Ovary (tissue), 10 donors: Measurements from ENCODE around the gene ZSCAN30. TPM values are rescaled to one million over a fixed set of nuclear protein-coding genes. Genes with fewer than 3 reads are reported as not detected.

Experiments
- DNase-seq, 5 donors: peaks; one replicate each; pipeline ENCODE4 v3.0.0-alpha.2; 2019 to 2020
- H3K27ac ChIP-seq, 2 donors: fragments of 200-600 bp; one replicate each; pipeline versions ENCODE4 v1.5.1 to v1.8.0; 2019 to 2022
- H3K27me3 ChIP-seq: fragments of 200-600 bp; one replicate; pipeline ENCODE4 v1.8.0; 2022
- H3K36me3 ChIP-seq: fragments of 200-600 bp; sonication (generic); one replicate; pipeline ENCODE4 v1.5.1; 2019
- H3K4me1 ChIP-seq: one replicate; pipeline ENCODE4 v1.8.1; 2013; ENCODE audit warnings: mild to moderate bottlenecking, moderate library complexity; ENCODE audit not compliant: insufficient read depth
- H3K4me3 ChIP-seq: fragments of 200-600 bp; sonication (generic); one replicate; pipeline ENCODE4 v1.5.1; 2017
- H3K9me3 ChIP-seq, 2 donors: fragments of 200-600 bp in 1 of 2; sonication (generic) in 1 of 2; one replicate each; pipeline versions ENCODE4 v1.5.1 to v1.8.1; 2013 to 2019; ENCODE audit warnings: mild to moderate bottlenecking in 1 of 2, moderate library complexity in 1 of 2
- EP300 ChIP-seq: sonication (generic); formaldehyde crosslinking; IDR thresholded peaks from one replicate; pipeline ENCODE4 v1.6.1; 2017; ENCODE audit warnings: antibody characterized with exemption
- POLR2A ChIP-seq: fragments of 450-650 bp; IDR thresholded peaks from one replicate; pipeline ENCODE4 v1.6.1; 2017; ENCODE audit warnings: antibody characterized with exemption, mild to moderate bottlenecking, moderate library complexity
- WGBS, 3 donors: extraction: QIAGEN DNeasy Blood & Tissue Kit in 1 of 3; methylation state at CpG; one replicate each; pipeline versions ENCODE4 v1.1.5 to v1.1.7; 2013 to 2017; 5-methylcytosine and 5-hydroxymethylcytosine counted together
- intact Hi-C, 4 donors: fragments of 100-400 bp; cut with DNase I; formaldehyde crosslinking; loops; one replicate each; pipeline versions ENCODE4 v1.11.0 to v1.15.1; 2022 to 2023
- long read RNA-seq, 3 donors: library from polyadenylated mRNA in 2 of 3; unstranded in 2 of 3; transcript quantifications; one replicate each; pipeline ENCODE4 v2.0.0 and lab custom pipeline, GENCODE V29; 2021 to 2026
- polyA plus RNA-seq, 2 donors: library from polyadenylated mRNA; stranded (reverse); fragments of 200-250 nt in 1 of 2; fragments of 350-450 nt in 1 of 2; fragmentation: Illumina TruSeq in 1 of 2; extraction: RNeasy Lipid Tissue Mini Kit (QIAGEN cat#74804) in 1 of 2; gene quantifications; one replicate each; pipeline ENCODE4 v1.2.3, GENCODE V29; 2013 to 2014
- total RNA-seq, 7 donors: library from RNA; depleted of rRNA in 2 of 7; stranded (reverse); fragments of >200 nt in 2 of 7; fragmentation: NEBNext Ultra II Directional in 3 of 7; extraction: Animal tissue kit (Norgen Biotek cat#: 25700) in 3 of 7; gene quantifications; one replicate each; pipeline versions ENCODE4 v1.1.0 to v1.2.4, GENCODE V29; 2016 to 2023
- TF ChIP-seq, protein P1 (sequence below), 3 donors: fragments of 450-650 bp in 2 of 3; fragments of 200-600 bp in 1 of 3; IDR thresholded peaks; one replicate each; pipeline versions ENCODE4 v1.5.1 to v1.8.0; 2016 to 2022; ENCODE audit warnings: antibody characterized with exemption in 3 of 3, mild to moderate bottlenecking in 1 of 3
- donor health status: DM: no; HTN: no; CAD: no; lungs with moderate emphysema.
- donor health status: DM: no; HTN: no; CAD: no.
- donor health status: Bipolar disorder and iron deficiency.
- donor health status: DM: yes; HTN: yes; CAD: no.
- donor health status: DM: no; HTN: no; CAD: no.
- donor health status: DM: yes; HTN: yes; CAD: no.

The ZSCAN30 gene
- total RNA-seq, result 10 to 100 TPM; 12.2 to 18.3 (median 13.8) TPM
- polyA plus RNA-seq, result 10 to 100 TPM in 1 of 2 donors, 1 to 10 TPM in 1; 7.0 to 14.8 TPM
- long read RNA-seq, donor 1, partial matches to known transcripts, result 3 of 22 reads
- long read RNA-seq, donor 1, other reads (novel, unspliced or antisense), result 19 of 22 reads
- long read RNA-seq, donor 2, full-length matches to known transcripts, result 12 of 33 reads
- long read RNA-seq, donor 2, partial matches to known transcripts, result 7 of 33 reads
- long read RNA-seq, donor 2, other reads (novel, unspliced or antisense), result 14 of 33 reads
- long read RNA-seq, donor 3, full-length matches to known transcripts, result 4 of 12 reads
- long read RNA-seq, donor 3, partial matches to known transcripts, result 2 of 12 reads
- long read RNA-seq, donor 3, other reads (novel, unspliced or antisense), result 6 of 12 reads

DNA sequence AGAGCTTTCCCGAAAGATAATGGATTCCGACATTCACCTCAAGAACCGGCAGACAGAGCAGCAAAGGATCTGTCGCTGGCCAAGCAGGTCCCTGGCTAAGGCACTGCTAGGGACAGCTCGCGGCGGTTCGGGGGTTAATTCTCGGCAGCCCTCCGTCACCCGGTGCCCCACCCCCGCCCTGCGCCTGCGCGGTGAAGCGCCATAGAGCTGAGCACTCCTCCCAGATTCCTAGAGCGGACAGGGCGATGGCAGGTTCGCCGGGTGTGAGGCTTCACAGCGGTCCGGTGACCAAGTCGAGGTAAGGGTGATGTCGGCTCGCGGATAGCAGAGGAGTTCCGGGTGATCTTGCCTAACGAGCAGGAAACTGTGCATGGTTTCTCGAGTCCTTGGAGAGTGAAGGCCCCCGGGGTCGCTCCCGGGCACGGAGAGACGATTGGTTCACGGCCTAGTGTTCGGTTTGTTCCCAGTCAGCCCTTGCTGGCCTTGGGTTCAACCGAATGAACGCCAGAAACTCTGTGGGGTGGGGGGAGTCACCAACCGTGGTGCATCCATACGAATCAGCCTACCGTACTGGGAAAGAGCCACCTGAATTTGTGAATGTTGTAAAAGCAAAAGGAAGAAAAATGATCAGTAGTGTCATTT is at the start of gene ZSCAN30:
ZSCAN30 (minus strand) TSS at position 136 of the 642 bp plus-strand sequence. CDS start 25,877 bp downstream, outside the sequence.
- peak; percentile 92 to 97 (median 94) for DNase-seq
- 0% methylated on average over 34 to 41 of the region's 41 CpGs for WGBS, 3 donors
- Histone ChIP-seq H3K4me1 (peaks cover 7% of the 10 kb centered on the region), H3K4me3 (peak within 1 kb of the TSS; percentile 53), H3K27ac (peak within 1 kb of the TSS; percentile 2 to 49), H3K27me3 (no peaks in the 10 kb centered on the region), H3K9me3 (no peaks in the 10 kb centered on the region), H3K36me3 (no peaks in the 10 kb centered on the region)
- TF ChIP-seq, protein P1, sequence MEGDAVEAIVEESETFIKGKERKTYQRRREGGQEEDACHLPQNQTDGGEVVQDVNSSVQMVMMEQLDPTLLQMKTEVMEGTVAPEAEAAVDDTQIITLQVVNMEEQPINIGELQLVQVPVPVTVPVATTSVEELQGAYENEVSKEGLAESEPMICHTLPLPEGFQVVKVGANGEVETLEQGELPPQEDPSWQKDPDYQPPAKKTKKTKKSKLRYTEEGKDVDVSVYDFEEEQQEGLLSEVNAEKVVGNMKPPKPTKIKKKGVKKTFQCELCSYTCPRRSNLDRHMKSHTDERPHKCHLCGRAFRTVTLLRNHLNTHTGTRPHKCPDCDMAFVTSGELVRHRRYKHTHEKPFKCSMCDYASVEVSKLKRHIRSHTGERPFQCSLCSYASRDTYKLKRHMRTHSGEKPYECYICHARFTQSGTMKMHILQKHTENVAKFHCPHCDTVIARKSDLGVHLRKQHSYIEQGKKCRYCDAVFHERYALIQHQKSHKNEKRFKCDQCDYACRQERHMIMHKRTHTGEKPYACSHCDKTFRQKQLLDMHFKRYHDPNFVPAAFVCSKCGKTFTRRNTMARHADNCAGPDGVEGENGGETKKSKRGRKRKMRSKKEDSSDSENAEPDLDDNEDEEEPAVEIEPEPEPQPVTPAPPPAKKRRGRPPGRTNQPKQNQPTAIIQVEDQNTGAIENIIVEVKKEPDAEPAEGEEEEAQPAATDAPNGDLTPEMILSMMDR (IDR thresholded peaks at IDR 0.05), result peak in 1 of 3 donors; percentile 10
- no peak for TF ChIP-seq EP300
- TF ChIP-seq POLR2A, result peak; percentile 56
- intact Hi-C loops, result no loop called here

- intact Hi-C loops, result loop anchor here in 1 of 4 donors (5.0 kb wide), 1 partner anchor 110 kb away; no protein-coding TSS in a partner anchor
- 94 to 95% (median 94%) methylated on average over 5 of the region's 5 CpGs for WGBS, 3 donors
- H3K27ac ChIP-seq, result no peak overlapping the region
- TF ChIP-seq, protein P1 (IDR thresholded peaks at IDR 0.05), result no peak
- TF ChIP-seq EP300 (no peak), POLR2A (no peak)
- DNase-seq, result no peak
- no peaks in the 10 kb centered on the region for H3K4me1 ChIP-seq
- no peaks in the 10 kb centered on the region for H3K27me3 ChIP-seq
- H3K9me3 ChIP-seq, result no peaks in the 10 kb centered on the region
- H3K4me3 ChIP-seq, result no peak overlapping the region
- no peaks in the 10 kb centered on the region for H3K36me3 ChIP-seq
Observed at GRCh38 chr18:35337286-35337685, 47.3 kb upstream of the ZSCAN30 start.

DNA sequence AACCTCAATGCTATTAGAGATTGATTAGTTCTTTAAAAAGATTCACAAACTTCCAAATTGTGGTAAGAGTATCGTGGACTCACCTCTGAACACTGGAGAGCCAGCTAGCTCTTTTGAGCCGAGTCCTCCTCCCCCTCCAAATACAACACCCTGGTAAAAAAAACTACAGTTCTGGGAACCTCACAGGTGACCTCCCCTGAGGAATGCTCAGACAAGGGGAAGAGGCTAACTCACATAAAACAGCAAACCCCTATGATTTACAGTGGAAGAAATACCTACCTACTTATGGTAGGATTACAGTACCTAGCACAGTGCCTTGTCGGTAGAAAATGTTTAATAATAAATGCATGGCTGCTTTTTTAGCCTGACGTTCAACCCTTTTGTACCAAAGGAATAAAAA is 45.8 kb upstream of the ZSCAN30 start:
- no peak for TF ChIP-seq POLR2A
- TF ChIP-seq EP300, result no peak
- TF ChIP-seq, protein P1 (IDR thresholded peaks at IDR 0.05), result no peak

GRCh38 chr18:35334821-35335220 is 44.8 kb upstream of the ZSCAN30 start:
- H3K9me3 ChIP-seq, result no peaks in the 10 kb centered on the region
- no peaks in the 10 kb centered on the region for H3K4me1 ChIP-seq
- H3K4me3 ChIP-seq, result no peak overlapping the region
- 77 to 90% (median 84%) methylated on average over 3 of the region's 3 CpGs for WGBS, 3 donors
- H3K27ac ChIP-seq, result no peak overlapping the region
- H3K36me3 ChIP-seq, result no peaks in the 10 kb centered on the region
- no peak for DNase-seq
- H3K27me3 ChIP-seq, result no peaks in the 10 kb centered on the region
- intact Hi-C loops, result loop anchor here in 1 of 4 donors (5.0 kb wide), 1 partner anchor 108 kb away; no protein-coding TSS in a partner anchor
- no peak for TF ChIP-seq EP300
- TF ChIP-seq, protein P1 (IDR thresholded peaks at IDR 0.05), result no peak
- no peak for TF ChIP-seq POLR2A

More for the DNA sequence above, 45.8 kb upstream of the ZSCAN30 start:
- no peaks in the 10 kb centered on the region for H3K36me3 ChIP-seq
- no peaks in the 10 kb centered on the region for H3K4me1 ChIP-seq
- H3K4me3 ChIP-seq, result no peak overlapping the region
- H3K27me3 ChIP-seq, result no peaks in the 10 kb centered on the region
- 89 to 93% (median 89%) methylated on average over 4 of the region's 4 CpGs for WGBS, 3 donors
- intact Hi-C loops, result loop anchor here in 1 of 4 donors (5.0 kb wide), 1 partner anchor 109 kb away; no protein-coding TSS in a partner anchor
- no peak for DNase-seq
- H3K27ac ChIP-seq, result no peak overlapping the region
- H3K9me3 ChIP-seq, result no peaks in the 10 kb centered on the region
